PFSK-1 (cell line): Measurements from ENCODE around the gene DKK3.

Source experiments
- FOXP2 ChIP-seq: optimal IDR thresholded peaks from 2 replicates; pipeline ENCODE3; 2011; ENCODE audit warnings: borderline replicate concordance, control low read depth, inconsistent platforms; ENCODE audit not compliant: insufficient read depth; ENCODE audit errors: extremely low read length, extremely low read depth
- POLR2AphosphoS5 ChIP-seq: IDR thresholded peaks from 2 replicates; pipeline ENCODE4 v1.6.1; 2012; ENCODE audit warnings: low read depth, mild to moderate bottlenecking, control low read depth, low read length, moderate library complexity
- SIN3A ChIP-seq: IDR thresholded peaks from 2 replicates; pipeline ENCODE4 v1.6.1; 2012; ENCODE audit warnings: mild to moderate bottlenecking, low read length, moderate library complexity, borderline replicate concordance; ENCODE audit not compliant: insufficient read depth
- TAF1 ChIP-seq: IDR thresholded peaks from 2 replicates; pipeline ENCODE4 v1.6.1; 2012; ENCODE audit warnings: low read length, control low read depth, borderline replicate concordance; ENCODE audit not compliant: insufficient read depth
- TF ChIP-seq, protein P1 (sequence below), 2 experiments: IDR thresholded peaks; 2 replicates each; pipeline versions ENCODE4 v1.6.1 to v1.8.0; 2011 to 2012; ENCODE audit warnings: low read depth in 2 of 2, low read length in 2 of 2, control low read depth in 1 of 2, inconsistent platforms in 1 of 2, mild to moderate bottlenecking in 1 of 2, moderate library complexity in 1 of 2; ENCODE audit not compliant: insufficient read depth in 1 of 2

DKK3 gene

DNA sequence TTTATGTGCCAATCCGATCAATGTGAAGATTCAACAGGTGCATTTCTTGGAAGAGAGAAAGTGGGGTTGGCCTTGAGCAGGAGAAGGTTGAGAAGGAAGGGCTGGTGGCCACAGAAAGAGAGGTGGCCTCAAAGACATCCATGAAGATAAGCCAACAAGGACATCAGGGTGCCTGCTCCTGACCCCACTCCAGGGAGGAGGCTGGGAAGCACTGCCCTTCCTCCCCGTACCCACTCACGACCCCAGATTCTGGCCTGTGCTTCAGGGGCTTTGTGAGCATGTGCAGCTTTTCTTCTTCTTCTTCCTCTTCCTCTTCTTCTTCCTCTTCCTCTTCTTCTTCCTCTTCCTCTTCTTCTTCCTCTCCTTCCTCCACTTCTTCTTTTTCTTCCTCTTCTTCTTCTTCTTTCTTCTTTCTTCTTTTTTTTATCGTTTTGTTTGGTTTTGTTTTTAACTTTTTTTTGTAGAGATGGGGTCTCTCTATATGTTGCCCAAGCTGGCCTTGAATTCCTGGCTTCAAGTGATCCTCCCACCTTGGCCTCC, 30.3 kb downstream of the DKK3 start:
- TF ChIP-seq TAF1 (no peak), FOXP2 (no peak), SIN3A (no peak), POLR2AphosphoS5 (no peak)
- TF ChIP-seq, protein P1, sequence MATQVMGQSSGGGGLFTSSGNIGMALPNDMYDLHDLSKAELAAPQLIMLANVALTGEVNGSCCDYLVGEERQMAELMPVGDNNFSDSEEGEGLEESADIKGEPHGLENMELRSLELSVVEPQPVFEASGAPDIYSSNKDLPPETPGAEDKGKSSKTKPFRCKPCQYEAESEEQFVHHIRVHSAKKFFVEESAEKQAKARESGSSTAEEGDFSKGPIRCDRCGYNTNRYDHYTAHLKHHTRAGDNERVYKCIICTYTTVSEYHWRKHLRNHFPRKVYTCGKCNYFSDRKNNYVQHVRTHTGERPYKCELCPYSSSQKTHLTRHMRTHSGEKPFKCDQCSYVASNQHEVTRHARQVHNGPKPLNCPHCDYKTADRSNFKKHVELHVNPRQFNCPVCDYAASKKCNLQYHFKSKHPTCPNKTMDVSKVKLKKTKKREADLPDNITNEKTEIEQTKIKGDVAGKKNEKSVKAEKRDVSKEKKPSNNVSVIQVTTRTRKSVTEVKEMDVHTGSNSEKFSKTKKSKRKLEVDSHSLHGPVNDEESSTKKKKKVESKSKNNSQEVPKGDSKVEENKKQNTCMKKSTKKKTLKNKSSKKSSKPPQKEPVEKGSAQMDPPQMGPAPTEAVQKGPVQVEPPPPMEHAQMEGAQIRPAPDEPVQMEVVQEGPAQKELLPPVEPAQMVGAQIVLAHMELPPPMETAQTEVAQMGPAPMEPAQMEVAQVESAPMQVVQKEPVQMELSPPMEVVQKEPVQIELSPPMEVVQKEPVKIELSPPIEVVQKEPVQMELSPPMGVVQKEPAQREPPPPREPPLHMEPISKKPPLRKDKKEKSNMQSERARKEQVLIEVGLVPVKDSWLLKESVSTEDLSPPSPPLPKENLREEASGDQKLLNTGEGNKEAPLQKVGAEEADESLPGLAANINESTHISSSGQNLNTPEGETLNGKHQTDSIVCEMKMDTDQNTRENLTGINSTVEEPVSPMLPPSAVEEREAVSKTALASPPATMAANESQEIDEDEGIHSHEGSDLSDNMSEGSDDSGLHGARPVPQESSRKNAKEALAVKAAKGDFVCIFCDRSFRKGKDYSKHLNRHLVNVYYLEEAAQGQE (IDR thresholded peaks at IDR 0.05; ENCODE audit: insufficient read depth in 1 of 2, low read depth in 2 of 2, low read length in 2 of 2), result no peak

DNA sequence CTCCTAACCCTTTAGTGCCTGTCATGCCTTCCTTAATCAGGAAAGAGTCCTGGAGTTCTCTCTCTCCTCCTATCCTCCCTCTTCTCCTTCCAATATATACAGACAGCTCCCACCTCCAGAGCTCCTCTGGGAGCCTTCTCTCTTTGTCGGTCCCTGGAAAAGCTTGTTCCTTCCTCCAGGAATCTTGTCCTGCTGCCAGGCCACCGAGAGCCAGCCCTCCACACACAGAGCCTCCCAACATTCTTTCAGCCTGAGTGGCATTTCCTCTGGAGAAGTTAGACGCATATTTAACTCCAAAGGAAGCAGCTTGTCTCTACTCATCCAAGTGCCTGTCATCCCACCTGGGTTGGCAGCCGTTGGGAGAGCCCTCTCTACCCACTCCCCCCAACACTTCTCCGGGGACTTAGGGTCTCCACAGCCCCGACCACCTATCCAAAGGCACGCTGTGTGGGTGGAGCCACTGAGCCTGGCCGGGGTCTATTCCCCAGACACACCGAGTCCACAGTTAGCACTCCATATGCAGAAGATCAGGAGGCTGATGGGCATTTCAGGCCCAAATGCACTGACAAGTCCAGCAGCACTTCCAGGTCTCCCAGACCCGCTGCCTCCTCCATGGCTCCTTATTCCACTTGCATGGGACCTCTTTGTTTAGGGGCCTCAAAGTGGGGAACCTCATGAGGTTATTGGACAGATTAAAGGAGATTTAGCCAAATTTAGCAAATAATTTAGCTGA, 31.1 kb downstream of the DKK3 start:
- TF ChIP-seq POLR2AphosphoS5, result no peak
- no peak for TF ChIP-seq FOXP2
- TF ChIP-seq SIN3A, result no peak
- TF ChIP-seq, protein P1 (IDR thresholded peaks at IDR 0.05; ENCODE audit: insufficient read depth in 1 of 2, low read depth in 2 of 2, low read length in 2 of 2), result no peak
- no peak for TF ChIP-seq TAF1

DNA sequence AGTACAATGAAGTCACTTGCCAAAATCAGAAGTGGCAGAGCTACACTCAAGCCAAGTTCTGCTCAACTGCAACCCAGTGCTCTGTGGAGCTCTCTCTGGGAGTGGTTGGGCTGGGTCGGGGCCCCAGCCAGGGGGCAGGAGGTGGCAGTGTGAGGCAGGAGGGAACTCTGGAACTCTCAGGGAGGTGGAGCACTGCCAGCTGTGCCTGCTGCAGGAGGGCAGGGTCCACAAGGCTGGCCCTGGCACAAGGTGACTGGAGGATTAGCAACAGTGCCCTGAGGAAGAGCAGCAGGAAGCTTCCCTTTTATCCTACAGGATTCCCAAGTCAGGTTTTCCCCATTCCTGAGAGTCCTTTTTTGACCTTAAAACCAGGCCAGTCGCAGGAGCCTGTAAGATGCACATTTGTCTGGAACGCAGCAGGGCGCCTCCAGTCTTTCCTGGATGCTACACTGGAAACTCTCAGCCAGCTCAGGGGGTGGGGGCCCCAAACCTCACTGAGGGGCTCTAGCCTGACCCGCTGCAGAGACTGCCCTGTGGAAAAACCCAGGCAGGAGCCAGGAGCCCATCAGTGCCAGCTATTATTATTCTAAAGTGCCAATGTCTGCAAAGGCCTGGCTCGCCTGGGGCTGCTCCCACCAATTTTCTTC, 31.8 kb downstream of the DKK3 start:
- TF ChIP-seq POLR2AphosphoS5 (no peak), TAF1 (no peak), SIN3A (no peak), FOXP2 (no peak)
- TF ChIP-seq, protein P1 (IDR thresholded peaks at IDR 0.05; ENCODE audit: insufficient read depth in 1 of 2, low read depth in 2 of 2, low read length in 2 of 2), result no peak

DNA sequence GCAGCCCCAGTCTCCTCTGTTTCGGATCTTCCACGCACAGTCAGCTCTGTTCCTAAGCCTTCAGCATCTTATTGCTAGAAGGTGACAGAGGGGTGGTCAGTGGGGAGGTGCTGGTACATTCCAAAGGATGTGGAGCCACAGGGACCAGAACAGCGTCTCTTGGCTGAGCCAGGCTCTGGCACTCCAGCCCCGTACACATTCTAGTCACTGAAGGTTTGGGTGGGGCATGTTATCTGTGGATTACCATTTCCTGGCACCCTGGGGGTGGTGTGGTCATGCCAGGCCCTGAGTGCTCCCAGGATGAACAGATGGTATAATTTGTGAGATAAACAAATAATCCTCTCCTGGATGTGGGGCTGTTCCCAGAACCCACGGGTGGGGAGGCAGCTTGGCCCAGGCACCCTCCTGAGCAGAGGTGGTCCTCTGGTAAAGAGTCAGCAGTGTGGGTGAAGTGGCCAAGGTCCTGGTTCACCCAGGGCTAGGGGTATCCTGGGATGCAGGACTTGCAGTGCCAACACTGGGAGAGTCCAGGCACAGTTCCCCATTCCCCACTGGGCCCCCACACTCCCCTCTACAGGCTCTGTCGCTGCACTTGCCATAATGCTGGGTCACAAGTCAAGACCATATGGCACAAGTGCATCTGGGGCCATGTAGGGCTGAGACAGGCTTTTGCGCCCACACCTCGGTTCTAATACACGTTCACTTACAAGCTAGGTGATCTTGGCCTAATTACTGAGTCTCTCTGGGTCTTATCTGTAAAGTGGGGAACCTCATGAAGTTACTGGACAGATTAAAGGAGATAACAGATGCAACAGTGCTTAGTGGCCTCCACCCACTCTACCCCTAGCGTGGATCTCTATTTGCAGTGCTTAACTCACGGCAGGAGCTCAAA, 33.0 kb downstream of the DKK3 start:
- TF ChIP-seq POLR2AphosphoS5, result no peak
- TF ChIP-seq, protein P1 (IDR thresholded peaks at IDR 0.05; ENCODE audit: insufficient read depth in 1 of 2, low read depth in 2 of 2, low read length in 2 of 2), result no peak
